ENCODE data around the gene NDUFB10.
A peak's percentile ranks its signal among the peaks of the same experiment; 100 is the strongest.

The NDUFB10 gene

DNA sequence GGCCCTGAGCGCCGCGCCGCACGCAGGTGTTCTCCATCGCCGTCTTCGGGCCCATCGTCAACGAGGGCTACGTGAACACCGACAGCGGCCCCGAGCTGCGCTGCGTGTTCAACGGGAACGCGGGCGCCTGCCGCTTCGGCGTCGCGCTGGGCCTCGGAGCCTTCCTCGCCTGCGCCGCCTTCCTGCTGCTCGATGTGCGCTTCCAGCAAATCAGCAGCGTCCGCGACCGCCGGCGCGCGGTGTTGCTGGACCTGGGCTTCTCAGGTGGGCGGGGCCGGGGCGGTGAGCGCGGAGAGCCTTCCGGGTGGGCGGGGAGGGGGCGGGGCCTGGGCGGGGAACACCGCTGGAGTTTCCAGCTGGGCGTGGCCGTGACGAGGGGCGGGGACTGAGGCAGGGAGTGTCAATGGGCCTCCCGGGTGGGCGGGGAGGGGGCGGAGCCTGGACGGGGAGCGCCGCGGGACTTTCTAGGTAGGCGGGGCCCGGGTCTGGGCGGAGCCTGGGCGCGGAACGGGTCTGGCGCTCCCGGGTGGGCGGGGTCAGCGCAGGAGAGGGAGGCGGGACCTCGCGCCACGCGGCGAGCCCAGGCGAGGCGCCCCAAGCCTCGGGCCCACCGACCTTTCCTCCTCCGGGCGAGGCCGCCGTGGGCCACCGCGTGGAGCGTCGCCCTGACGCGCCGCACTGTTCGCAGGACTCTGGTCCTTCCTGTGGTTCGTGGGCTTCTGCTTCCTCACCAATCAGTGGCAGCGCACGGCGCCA, 32.8 kb downstream of the NDUFB10 start:
- H3K36me3 ChIP-seq (ENCODE audit: control insufficient read depth in 1 of 2, insufficient read depth in 2 of 2, low read length in 2 of 2) = peaks cover 2 to 7% of the 10 kb centered on the region in 2 donors
- H3K9me3 ChIP-seq (ENCODE audit: control insufficient read depth in 1 of 2, low read length in 2 of 2) = no peaks in the 10 kb centered on the region
- H3K4me1 ChIP-seq (ENCODE audit: control insufficient read depth in 1 of 2, insufficient read depth in 2 of 2, low read length in 2 of 2) = peaks cover 26% of the 10 kb centered on the region in 2 donors
- no peak overlapping the region for H3K27ac ChIP-seq (ENCODE audit: low read depth, low read length)
- H3K4me3 ChIP-seq (ENCODE audit: low read depth in 1 of 2, low read length in 2 of 2) = peak overlapping the region; percentile 34 to 70
- peak overlapping the region; percentile 22 to 47 for H3K9ac ChIP-seq (ENCODE audit: low read depth in 1 of 2, low read length in 2 of 2)
- peaks cover 22 to 26% of the 10 kb centered on the region in 2 donors for H3K27me3 ChIP-seq (ENCODE audit: control insufficient read depth in 1 of 2, insufficient read depth in 2 of 2, low read length in 2 of 2)

DNA sequence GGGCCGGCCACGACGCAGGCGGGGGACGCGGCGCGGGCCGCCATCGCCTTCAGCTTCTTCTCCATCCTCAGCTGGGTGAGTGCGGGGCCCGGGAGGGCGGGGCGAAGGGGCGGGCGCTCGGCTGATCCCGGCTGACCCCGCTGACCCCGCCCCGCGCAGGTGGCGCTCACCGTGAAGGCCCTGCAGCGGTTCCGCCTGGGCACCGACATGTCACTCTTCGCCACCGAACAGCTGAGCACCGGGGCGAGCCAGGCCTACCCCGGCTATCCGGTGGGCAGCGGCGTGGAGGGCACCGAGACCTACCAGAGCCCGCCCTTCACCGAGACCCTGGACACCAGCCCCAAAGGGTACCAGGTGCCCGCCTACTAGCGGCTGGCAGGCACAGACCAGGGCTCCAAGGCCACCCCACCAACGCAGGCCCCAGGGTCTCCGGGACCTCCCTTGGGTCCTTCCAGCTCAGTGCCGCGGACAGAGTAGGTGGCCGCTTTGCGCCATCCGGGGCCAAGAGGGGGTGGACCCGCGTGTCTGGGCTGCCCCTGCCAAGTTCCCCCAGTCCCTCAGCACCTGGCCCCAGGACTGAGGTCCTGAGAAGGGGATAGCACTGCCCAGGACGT, 33.5 kb downstream of the NDUFB10 start:
- no peak overlapping the region for H3K4me3 ChIP-seq (ENCODE audit: low read depth in 1 of 2, low read length in 2 of 2)
- peaks cover 22 to 26% of the 10 kb centered on the region in 2 donors for H3K27me3 ChIP-seq (ENCODE audit: control insufficient read depth in 1 of 2, insufficient read depth in 2 of 2, low read length in 2 of 2)
- no peak overlapping the region for H3K27ac ChIP-seq (ENCODE audit: low read depth, low read length)
- H3K9me3 ChIP-seq (ENCODE audit: control insufficient read depth in 1 of 2, low read length in 2 of 2) = no peaks in the 10 kb centered on the region
- H3K9ac ChIP-seq (ENCODE audit: low read depth in 1 of 2, low read length in 2 of 2) = no peak overlapping the region
- peaks cover 2 to 10% of the 10 kb centered on the region in 2 donors for H3K36me3 ChIP-seq (ENCODE audit: control insufficient read depth in 1 of 2, insufficient read depth in 2 of 2, low read length in 2 of 2)
- H3K4me1 ChIP-seq (ENCODE audit: control insufficient read depth in 1 of 2, insufficient read depth in 2 of 2, low read length in 2 of 2) = peaks cover 26 to 29% of the 10 kb centered on the region in 2 donors

DNA sequence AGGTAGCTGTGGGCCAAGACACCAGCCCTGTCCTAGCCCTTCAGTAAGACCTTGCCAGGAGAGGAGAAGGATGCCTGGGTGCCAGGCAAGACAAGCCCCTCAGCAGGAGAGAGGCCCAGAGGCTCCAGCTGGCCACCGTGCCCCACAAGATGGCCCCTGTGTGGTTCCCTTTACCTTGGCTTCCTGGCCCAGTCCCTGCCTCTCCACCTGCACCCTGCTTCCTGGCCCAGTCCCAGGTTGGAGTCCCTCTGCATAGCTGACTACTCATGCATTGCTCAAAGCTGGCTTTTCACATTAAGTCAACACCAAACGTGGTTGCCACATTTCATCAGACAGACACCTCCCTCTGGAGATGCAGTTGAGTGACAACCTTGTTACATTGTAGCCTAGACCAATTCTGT, 34.4 kb downstream of the NDUFB10 start:
- no peak overlapping the region for H3K4me3 ChIP-seq (ENCODE audit: low read depth in 1 of 2, low read length in 2 of 2)
- H3K27me3 ChIP-seq (ENCODE audit: control insufficient read depth in 1 of 2, insufficient read depth in 2 of 2, low read length in 2 of 2) = peaks cover 19 to 22% of the 10 kb centered on the region in 2 donors
- H3K9ac ChIP-seq (ENCODE audit: low read depth in 1 of 2, low read length in 2 of 2) = no peak overlapping the region
- peaks cover 6 to 17% of the 10 kb centered on the region in 2 donors for H3K36me3 ChIP-seq (ENCODE audit: control insufficient read depth in 1 of 2, insufficient read depth in 2 of 2, low read length in 2 of 2)
- H3K27ac ChIP-seq (ENCODE audit: low read depth, low read length) = no peak overlapping the region
- no peaks in the 10 kb centered on the region for H3K9me3 ChIP-seq (ENCODE audit: control insufficient read depth in 1 of 2, low read length in 2 of 2)
- peaks cover 23 to 32% of the 10 kb centered on the region in 2 donors for H3K4me1 ChIP-seq (ENCODE audit: control insufficient read depth in 1 of 2, insufficient read depth in 2 of 2, low read length in 2 of 2)

DNA sequence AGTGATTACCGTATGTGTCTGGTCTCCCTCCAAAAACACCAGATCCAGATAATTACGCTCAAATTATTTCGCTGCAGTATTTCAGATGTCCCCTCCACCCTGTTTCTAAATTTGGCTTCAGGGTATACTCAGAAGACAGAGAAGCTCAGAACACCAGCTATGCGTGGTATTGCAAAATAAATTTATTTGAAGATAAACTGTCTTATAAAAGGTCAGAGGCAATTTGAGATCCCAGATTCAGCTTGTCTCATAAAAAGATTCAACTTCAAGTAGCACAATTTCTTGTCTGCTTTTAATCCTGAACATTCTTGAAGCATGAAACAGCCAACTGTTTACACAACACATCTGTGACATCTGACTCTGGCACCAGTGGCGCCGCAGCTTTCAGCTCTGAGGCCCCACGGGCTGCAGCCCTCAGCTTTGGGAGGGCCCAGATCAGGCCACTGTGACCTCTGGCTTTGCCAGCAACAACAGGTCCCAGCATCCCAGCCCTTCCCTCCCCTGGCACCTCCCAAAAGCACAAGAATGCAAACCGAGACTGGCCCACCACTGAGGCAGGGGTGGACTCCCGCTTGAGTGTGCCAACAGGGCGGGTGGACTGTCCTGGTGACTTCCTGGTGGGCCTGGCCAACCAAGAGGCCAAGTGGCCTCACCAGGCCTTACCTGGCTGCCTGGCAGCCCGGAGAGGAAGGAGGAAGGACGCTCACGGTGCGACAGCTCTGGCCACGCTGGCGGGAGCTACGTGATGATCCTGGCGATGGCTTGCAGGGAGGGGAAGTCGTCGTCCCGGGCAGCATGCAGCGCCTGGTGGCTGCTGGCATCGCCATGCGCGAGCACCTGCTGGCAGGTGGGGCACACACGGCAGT, 38.4 kb downstream of the NDUFB10 start:
- Histone ChIP-seq H3K27ac (ENCODE audit: low read depth, low read length) (peak overlapping the region; percentile 32), H3K36me3 (ENCODE audit: control insufficient read depth in 1 of 2, insufficient read depth in 2 of 2, low read length in 2 of 2) (peaks cover 22 to 55% of the 10 kb centered on the region in 2 donors)

DNA sequence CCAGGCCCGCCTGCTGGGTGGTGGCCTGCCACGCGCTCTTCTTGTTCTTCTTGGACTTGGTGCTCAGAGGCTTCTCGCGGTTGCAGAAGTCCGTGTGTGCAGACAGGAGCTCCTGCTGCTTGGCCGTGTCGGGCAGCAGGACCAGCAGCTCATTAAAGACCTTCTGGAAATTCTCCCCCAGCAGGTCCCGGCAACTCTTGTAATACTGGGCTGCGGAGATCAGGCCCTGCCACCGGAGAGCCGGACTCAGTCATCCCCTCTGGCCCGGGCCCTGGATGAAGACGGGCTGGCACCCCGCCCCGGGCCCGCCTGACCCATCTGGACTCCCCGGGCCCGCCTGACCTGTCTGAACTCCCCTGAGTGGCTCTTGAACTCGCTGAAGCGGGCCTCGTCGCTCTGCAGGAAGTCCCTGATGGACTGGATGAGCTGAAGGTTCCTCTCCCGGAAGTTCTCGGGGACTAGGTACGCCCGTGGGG, 39.1 kb downstream of the NDUFB10 start:
- Histone ChIP-seq H3K4me3 (ENCODE audit: low read depth in 1 of 2, low read length in 2 of 2) (no peak overlapping the region), H3K36me3 (ENCODE audit: control insufficient read depth in 1 of 2, insufficient read depth in 2 of 2, low read length in 2 of 2) (peaks cover 22 to 61% of the 10 kb centered on the region in 2 donors), H3K27me3 (ENCODE audit: control insufficient read depth in 1 of 2, insufficient read depth in 2 of 2, low read length in 2 of 2) (no peaks in the 10 kb centered on the region), H3K9me3 (ENCODE audit: control insufficient read depth in 1 of 2, low read length in 2 of 2) (no peaks in the 10 kb centered on the region), H3K4me1 (ENCODE audit: control insufficient read depth in 1 of 2, insufficient read depth in 2 of 2, low read length in 2 of 2) (peaks cover 0 to 9% of the 10 kb centered on the region in 2 donors), H3K9ac (ENCODE audit: low read depth in 1 of 2, low read length in 2 of 2) (no peak overlapping the region), H3K27ac (ENCODE audit: low read depth, low read length) (peak overlapping the region; percentile 10)

More for the DNA sequence above, 38.4 kb downstream of the NDUFB10 start:
- Histone ChIP-seq H3K9ac (ENCODE audit: low read depth in 1 of 2, low read length in 2 of 2) (no peak overlapping the region), H3K4me1 (ENCODE audit: control insufficient read depth in 1 of 2, insufficient read depth in 2 of 2, low read length in 2 of 2) (peaks cover 0 to 9% of the 10 kb centered on the region in 2 donors), H3K4me3 (ENCODE audit: low read depth in 1 of 2, low read length in 2 of 2) (no peak overlapping the region), H3K9me3 (ENCODE audit: control insufficient read depth in 1 of 2, low read length in 2 of 2) (no peaks in the 10 kb centered on the region), H3K27me3 (ENCODE audit: control insufficient read depth in 1 of 2, insufficient read depth in 2 of 2, low read length in 2 of 2) (no peaks in the 10 kb centered on the region)

DNA sequence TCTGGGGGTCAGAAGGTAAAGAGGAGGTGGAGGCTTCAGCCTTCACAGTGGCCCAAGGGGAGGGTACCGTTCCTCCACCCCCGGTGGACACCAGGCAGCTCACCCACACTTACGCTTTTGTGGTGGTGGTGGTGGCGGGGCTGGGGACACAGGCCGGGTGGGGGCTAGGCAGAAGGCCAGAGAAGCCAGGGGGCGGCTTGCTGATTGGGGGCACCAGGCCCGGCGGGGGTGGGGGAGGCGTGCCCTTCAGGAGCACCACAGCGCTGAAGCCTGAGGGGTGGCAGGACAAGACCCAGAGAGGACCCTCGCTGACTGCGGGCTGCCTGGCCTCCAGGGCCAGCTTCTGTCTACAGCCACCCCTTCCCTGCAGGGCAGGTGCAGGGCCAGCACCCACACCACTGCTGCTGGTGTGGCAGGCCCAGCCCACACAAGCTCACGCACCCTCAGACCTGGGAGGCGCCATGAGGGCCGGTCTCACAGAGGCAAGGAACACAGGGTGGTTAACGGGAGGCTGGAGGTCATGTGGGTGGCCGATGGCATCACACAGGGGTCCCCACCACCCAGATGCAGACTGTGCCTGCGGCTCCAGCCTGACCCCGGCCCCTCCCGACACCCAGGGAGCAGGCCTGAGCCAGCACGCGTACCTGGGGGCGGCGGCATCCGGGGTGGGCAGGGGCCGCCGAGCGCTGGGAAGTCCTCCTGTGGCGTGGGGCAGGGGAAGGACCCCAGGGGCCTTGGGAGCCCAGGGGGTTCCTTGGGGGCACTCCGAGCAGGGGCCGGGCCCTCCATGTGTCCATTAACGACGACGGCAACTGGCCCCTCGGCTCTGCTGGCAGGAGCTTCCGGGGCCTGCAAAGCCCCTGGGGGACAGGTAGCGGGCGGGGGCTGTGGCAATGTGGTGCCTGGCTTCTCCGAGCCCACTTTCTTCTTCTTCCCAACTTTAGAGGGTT, 39.8 kb downstream of the NDUFB10 start:
- peaks cover 2 to 13% of the 10 kb centered on the region in 2 donors for H3K4me1 ChIP-seq (ENCODE audit: control insufficient read depth in 1 of 2, insufficient read depth in 2 of 2, low read length in 2 of 2)
- H3K27me3 ChIP-seq (ENCODE audit: control insufficient read depth in 1 of 2, insufficient read depth in 2 of 2, low read length in 2 of 2) = no peaks in the 10 kb centered on the region
- H3K36me3 ChIP-seq (ENCODE audit: control insufficient read depth in 1 of 2, insufficient read depth in 2 of 2, low read length in 2 of 2) = peaks cover 22 to 64% of the 10 kb centered on the region in 2 donors
- no peak overlapping the region for H3K4me3 ChIP-seq (ENCODE audit: low read depth in 1 of 2, low read length in 2 of 2)
- H3K27ac ChIP-seq (ENCODE audit: low read depth, low read length) = peak overlapping the region; percentile 10
- no peaks in the 10 kb centered on the region for H3K9me3 ChIP-seq (ENCODE audit: control insufficient read depth in 1 of 2, low read length in 2 of 2)
- H3K9ac ChIP-seq (ENCODE audit: low read depth in 1 of 2, low read length in 2 of 2) = no peak overlapping the region

DNA sequence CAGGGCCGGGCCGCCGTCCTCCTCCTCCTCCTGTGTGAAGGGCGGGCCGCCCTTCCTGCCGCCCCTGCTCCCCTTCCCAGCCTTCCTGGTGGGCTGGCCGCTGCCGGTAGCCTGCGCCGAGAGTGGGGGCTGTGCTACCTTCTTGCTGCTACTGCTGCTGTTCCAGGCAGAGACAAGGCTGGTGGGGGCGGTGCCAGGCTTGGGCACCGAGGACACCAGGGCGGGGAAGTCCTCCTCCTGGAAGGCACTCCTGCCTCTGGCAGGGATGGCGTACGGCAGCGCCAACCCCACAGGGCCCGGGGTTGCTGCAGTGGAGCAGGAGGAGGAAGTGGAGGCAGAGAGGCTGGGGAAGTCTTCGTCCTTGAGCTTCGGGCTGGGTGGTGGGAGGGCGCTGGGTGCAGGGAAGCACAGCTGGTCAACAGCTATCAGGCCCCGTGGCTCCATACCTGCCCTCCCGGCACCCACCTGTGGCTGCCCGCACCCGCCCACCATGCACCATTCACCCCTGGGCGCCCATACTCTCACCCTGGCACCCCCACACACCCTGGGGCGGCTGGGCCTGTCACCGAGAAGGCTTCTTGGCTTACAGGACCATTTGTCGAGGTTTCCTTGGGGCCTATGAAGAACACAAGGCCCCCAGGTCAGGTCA, 40.7 kb downstream of the NDUFB10 start:
- peaks cover 22 to 64% of the 10 kb centered on the region in 2 donors for H3K36me3 ChIP-seq (ENCODE audit: control insufficient read depth in 1 of 2, insufficient read depth in 2 of 2, low read length in 2 of 2)
- H3K4me1 ChIP-seq (ENCODE audit: control insufficient read depth in 1 of 2, insufficient read depth in 2 of 2, low read length in 2 of 2) = peaks cover 6 to 21% of the 10 kb centered on the region in 2 donors
- H3K9me3 ChIP-seq (ENCODE audit: control insufficient read depth in 1 of 2, low read length in 2 of 2) = no peaks in the 10 kb centered on the region
- no peak overlapping the region for H3K9ac ChIP-seq (ENCODE audit: low read depth in 1 of 2, low read length in 2 of 2)
- H3K27me3 ChIP-seq (ENCODE audit: control insufficient read depth in 1 of 2, insufficient read depth in 2 of 2, low read length in 2 of 2) = no peaks in the 10 kb centered on the region
- H3K27ac ChIP-seq (ENCODE audit: low read depth, low read length) = no peak overlapping the region
- no peak overlapping the region for H3K4me3 ChIP-seq (ENCODE audit: low read depth in 1 of 2, low read length in 2 of 2)

DNA sequence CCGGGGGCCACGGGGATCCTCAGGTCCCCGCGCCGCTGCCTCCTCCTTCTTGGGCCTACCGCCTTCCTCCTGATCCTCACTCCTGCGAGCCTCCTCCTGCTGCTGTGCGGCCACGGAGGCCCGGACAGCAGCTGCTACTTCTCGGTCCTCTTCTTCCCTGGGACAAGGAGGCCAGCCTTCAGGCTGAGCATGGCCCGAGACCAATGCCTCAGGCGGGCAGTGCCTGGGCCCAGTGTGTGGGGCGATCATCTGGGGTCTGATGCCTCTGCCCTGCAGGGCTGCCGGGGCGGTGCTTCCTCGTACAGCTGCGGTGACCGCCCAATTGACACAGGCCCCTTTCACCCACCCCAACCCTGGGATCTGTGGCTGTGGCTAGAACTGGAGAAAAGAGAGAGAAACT, 41.7 kb downstream of the NDUFB10 start:
- H3K36me3 ChIP-seq (ENCODE audit: control insufficient read depth in 1 of 2, insufficient read depth in 2 of 2, low read length in 2 of 2) = peaks cover 22 to 64% of the 10 kb centered on the region in 2 donors
- no peak overlapping the region for H3K4me3 ChIP-seq (ENCODE audit: low read depth in 1 of 2, low read length in 2 of 2)
- H3K4me1 ChIP-seq (ENCODE audit: control insufficient read depth in 1 of 2, insufficient read depth in 2 of 2, low read length in 2 of 2) = peaks cover 6 to 25% of the 10 kb centered on the region in 2 donors
- no peak overlapping the region for H3K27ac ChIP-seq (ENCODE audit: low read depth, low read length)
- no peaks in the 10 kb centered on the region for H3K27me3 ChIP-seq (ENCODE audit: control insufficient read depth in 1 of 2, insufficient read depth in 2 of 2, low read length in 2 of 2)
- no peak overlapping the region for H3K9ac ChIP-seq (ENCODE audit: low read depth in 1 of 2, low read length in 2 of 2)
- no peaks in the 10 kb centered on the region for H3K9me3 ChIP-seq (ENCODE audit: control insufficient read depth in 1 of 2, low read length in 2 of 2)

Data from duodenal mucosa (tissue), 2 donors.